GM12875 (cell line): ENCODE measurements around the gene ANGPTL2.

Source experiments
- H3K4me3 ChIP-seq: one replicate; pipeline ENCODE4 v1.5.1; 2011; ENCODE audit warnings: low read depth, low read length, control low read depth
- TF ChIP-seq, protein P1 (sequence below): IDR thresholded peaks from 2 replicates; pipeline ENCODE4 v1.5.1; 2011; ENCODE audit warnings: low read depth, mild to moderate bottlenecking, control low read depth, inconsistent platforms, low read length, moderate library complexity, borderline replicate concordance; ENCODE audit not compliant: insufficient read depth

ANGPTL2 gene

GRCh38 chr9:127161081-127161624 is 38.7 kb upstream of the ANGPTL2 start:
- H3K4me3 ChIP-seq: no peak overlapping the region
- TF ChIP-seq, protein P1, sequence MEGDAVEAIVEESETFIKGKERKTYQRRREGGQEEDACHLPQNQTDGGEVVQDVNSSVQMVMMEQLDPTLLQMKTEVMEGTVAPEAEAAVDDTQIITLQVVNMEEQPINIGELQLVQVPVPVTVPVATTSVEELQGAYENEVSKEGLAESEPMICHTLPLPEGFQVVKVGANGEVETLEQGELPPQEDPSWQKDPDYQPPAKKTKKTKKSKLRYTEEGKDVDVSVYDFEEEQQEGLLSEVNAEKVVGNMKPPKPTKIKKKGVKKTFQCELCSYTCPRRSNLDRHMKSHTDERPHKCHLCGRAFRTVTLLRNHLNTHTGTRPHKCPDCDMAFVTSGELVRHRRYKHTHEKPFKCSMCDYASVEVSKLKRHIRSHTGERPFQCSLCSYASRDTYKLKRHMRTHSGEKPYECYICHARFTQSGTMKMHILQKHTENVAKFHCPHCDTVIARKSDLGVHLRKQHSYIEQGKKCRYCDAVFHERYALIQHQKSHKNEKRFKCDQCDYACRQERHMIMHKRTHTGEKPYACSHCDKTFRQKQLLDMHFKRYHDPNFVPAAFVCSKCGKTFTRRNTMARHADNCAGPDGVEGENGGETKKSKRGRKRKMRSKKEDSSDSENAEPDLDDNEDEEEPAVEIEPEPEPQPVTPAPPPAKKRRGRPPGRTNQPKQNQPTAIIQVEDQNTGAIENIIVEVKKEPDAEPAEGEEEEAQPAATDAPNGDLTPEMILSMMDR: no peak

GRCh38 chr9:127159949-127160610 is 37.6 kb upstream of the ANGPTL2 start:
- TF ChIP-seq, protein P1: no peak
- H3K4me3 ChIP-seq: no peak overlapping the region

DNA sequence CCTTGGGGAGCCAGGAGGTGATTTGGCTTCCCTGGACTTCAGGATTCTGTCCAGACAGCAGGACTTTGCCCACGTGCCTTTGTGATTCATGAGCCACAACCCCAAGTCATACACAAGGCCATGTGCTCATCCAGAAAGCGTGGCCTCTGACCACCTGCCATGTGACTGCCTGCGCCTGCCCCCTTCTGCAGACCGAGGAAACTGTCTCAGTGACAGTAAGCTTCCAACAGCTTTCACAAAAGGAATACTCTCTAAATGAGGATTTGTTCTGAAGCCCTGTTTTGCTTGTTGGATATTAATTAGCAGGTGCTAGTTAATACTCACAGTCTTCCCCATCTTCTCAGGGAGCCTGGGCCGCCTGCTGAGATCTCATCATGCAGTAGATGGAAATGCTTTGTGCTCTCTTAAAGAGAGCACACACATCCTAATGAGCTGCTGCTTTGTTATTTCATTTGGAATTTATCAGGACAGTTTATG is 36.9 kb upstream of the ANGPTL2 start:
- TF ChIP-seq, protein P1: no peak

DNA sequence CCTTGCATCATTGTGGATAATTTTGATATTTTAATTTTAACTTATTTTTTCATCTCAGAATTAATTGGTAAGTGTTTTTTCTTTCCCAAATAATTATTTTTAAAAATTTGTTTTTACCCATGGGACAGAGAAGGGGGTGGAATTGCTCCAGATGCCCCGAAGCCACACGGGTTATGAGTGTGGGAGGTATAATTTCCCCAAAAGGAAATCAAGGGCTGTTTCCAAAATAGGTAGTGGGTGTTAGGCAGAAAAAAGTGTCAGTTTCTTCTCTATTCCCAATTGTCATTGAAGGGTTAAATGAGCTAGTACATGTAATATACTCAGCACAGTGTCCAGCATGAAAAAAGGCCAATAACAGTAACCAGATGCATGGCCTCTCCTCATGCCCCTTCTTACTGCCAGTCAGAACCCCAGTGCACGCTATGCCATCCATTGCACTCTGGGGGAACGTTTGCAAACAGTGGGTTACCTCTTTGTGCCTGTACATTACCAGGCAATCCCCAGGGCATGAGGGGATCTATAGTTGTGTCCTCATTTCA is 36.4 kb upstream of the ANGPTL2 start:
- TF ChIP-seq, protein P1: no peak
- H3K4me3 ChIP-seq: no peak overlapping the region

More for the DNA sequence above, 36.9 kb upstream of the ANGPTL2 start:
- no peak overlapping the region for H3K4me3 ChIP-seq

- no peak overlapping the region for H3K4me3 ChIP-seq
- TF ChIP-seq, protein P1: no peak
Measured at GRCh38 chr9:127155314-127155960, 33.0 kb upstream of the ANGPTL2 start.

GRCh38 chr9:127154390-127155191 is 32.2 kb upstream of the ANGPTL2 start:
- TF ChIP-seq, protein P1: no peak
- H3K4me3 ChIP-seq: no peak overlapping the region
